H1 (cell line): ENCODE results near the gene ZC3H11A. TPM values are rescaled to one million over a fixed set of nuclear protein-coding genes. Genes with fewer than 3 reads are reported as not detected.
"Not testable (repeated sequence)": the region's sequence is repeated elsewhere in the genome, so short reads cannot be mapped to it uniquely, and the experiment has no call there.

ENCODE experiments used
- CTCF ChIA-PET: fragments of 300-600 bp; sonication (Branson Sonifier 250); formaldehyde crosslinking; loops from one replicate; lab custom pipeline; 2021; ENCODE audit not compliant: partially characterized antibody; lab: Charles Lee
- POLR2A ChIA-PET: fragments of 300-600 bp; sonication (Branson Sonifier 250); formaldehyde crosslinking; loops from one replicate; lab custom pipeline; 2021; ENCODE audit warnings: inconsistent platforms; ENCODE audit not compliant: partially characterized antibody; lab: Charles Lee
- DNase-seq, 2 experiments: peaks; one replicate each; pipeline versions ENCODE4 v3.0.0 to v3.0.0-alpha.2; 2010 to 2022; ENCODE audit warnings: low spot score in 2 of 2, low read depth in 1 of 2, mixed read lengths in 1 of 2
- FAIRE-seq: peaks from 2 replicates; lab custom pipeline; 2011; peaks lifted over from hg19 to GRCh38; lab: Jason Lieb, UNC
- H2AFZ ChIP-seq: 2 replicates; pipeline ENCODE4 v1.8.1; 2012; ENCODE audit warnings: low read length, inconsistent platforms
- H2AK5ac ChIP-seq: 2 replicates; pipeline ENCODE4 v1.6.1; 2013; ENCODE audit warnings: low read depth, low read length
- H2BK120ac ChIP-seq: replicated peaks from 2 replicates; pipeline ENCODE3; 2013; ENCODE audit warnings: low read depth, low read length, inconsistent platforms
- H2BK12ac ChIP-seq: 2 replicates; pipeline ENCODE4 v1.6.1; 2013; ENCODE audit warnings: low read depth, low read length
- H2BK15ac ChIP-seq: 2 replicates; pipeline ENCODE4 v1.6.1; 2013; ENCODE audit warnings: low read length
- H2BK20ac ChIP-seq: 2 replicates; pipeline ENCODE4 v1.6.1; 2013; ENCODE audit warnings: low read length
- H2BK5ac ChIP-seq: 2 replicates; pipeline ENCODE4 v1.6.1; 2013; ENCODE audit warnings: low read depth, low read length
- H3K14ac ChIP-seq: 2 replicates; pipeline ENCODE4 v1.6.1; 2013; ENCODE audit warnings: inconsistent platforms; ENCODE audit not compliant: insufficient read length
- H3K18ac ChIP-seq: 2 replicates; pipeline ENCODE4 v1.6.1; 2013; ENCODE audit warnings: low read length; ENCODE audit errors: extremely low read depth
- H3K23ac ChIP-seq: 2 replicates; pipeline ENCODE4 v1.6.1; 2013; ENCODE audit warnings: inconsistent platforms; ENCODE audit not compliant: insufficient read length
- H3K23me2 ChIP-seq: 2 replicates; pipeline ENCODE4 v1.6.1; 2013; ENCODE audit warnings: low read depth, low read length
- H3K27ac ChIP-seq: 2 replicates; pipeline ENCODE4 v1.6.1; 2011; ENCODE audit warnings: low read depth, low read length, inconsistent platforms
- H3K27me3 ChIP-seq, 4 experiments: replicated peaks in 1 of 4; 1 replicate in 1 of 4; 2 replicates in 3 of 4; pipeline versions ENCODE4 v1.6.1 to v1.8.1; 2011 to 2013; ENCODE audit warnings: low read length in 3 of 4, mild to moderate bottlenecking in 3 of 4, inconsistent platforms in 2 of 4, mixed read lengths in 2 of 4, moderate library complexity in 1 of 4; ENCODE audit not compliant: control insufficient read depth in 3 of 4, insufficient read depth in 3 of 4; ENCODE audit errors: extremely low read depth in 1 of 4
- H3K36me3 ChIP-seq, 4 experiments: 2 replicates each; pipeline versions ENCODE4 v1.6.1 to v1.8.1; 2011 to 2013; ENCODE audit warnings: mild to moderate bottlenecking in 4 of 4, low read length in 3 of 4, moderate library complexity in 2 of 4, control low read depth in 1 of 4, inconsistent platforms in 1 of 4; ENCODE audit not compliant: insufficient read depth in 4 of 4, control insufficient read depth in 2 of 4
- H3K4ac ChIP-seq: replicated peaks from 2 replicates; pipeline ENCODE3; 2013; ENCODE audit warnings: low read length, low read depth, mixed read lengths, inconsistent platforms; ENCODE audit not compliant: insufficient read length
- H3K4me1 ChIP-seq, 4 experiments: replicated peaks in 1 of 4; 1 replicate in 1 of 4; 2 replicates in 3 of 4; pipeline versions ENCODE4 v1.6.1 to v1.8.1; 2011 to 2013; ENCODE audit warnings: low read length in 3 of 4, inconsistent platforms in 2 of 4, mixed read lengths in 1 of 4; ENCODE audit not compliant: insufficient read depth in 4 of 4, control insufficient read depth in 3 of 4
- H3K4me2 ChIP-seq, 2 experiments: 2 replicates each; pipeline versions ENCODE4 v1.6.1 to v1.8.1; 2011 to 2013; ENCODE audit warnings: low read depth in 2 of 2, low read length in 2 of 2, control low read depth in 1 of 2, inconsistent platforms in 1 of 2, mild to moderate bottlenecking in 1 of 2; ENCODE audit not compliant: insufficient read depth in 1 of 2
- H3K4me3 ChIP-seq, 4 experiments: fragments of 200-600, 300-600 bp in 1 of 4; sonication (generic), shearing (Covaris generic), sonication (Bioruptor Twin) in 1 of 4; 2 replicates each; pipeline versions ENCODE4 v1.5.1 to v1.8.1; 2011 to 2016; ENCODE audit warnings: low read length in 4 of 4, low read depth in 3 of 4, control low read depth in 2 of 4, inconsistent platforms in 2 of 4, mild to moderate bottlenecking in 2 of 4, mixed read lengths in 1 of 4, moderate library complexity in 1 of 4; ENCODE audit not compliant: insufficient read depth in 2 of 4; ENCODE audit errors: extremely low read depth in 1 of 4
- H3K56ac ChIP-seq: replicated peaks from 2 replicates; pipeline ENCODE3; 2013; ENCODE audit warnings: low read depth, mild to moderate bottlenecking, mixed read lengths, low read length, inconsistent platforms; ENCODE audit not compliant: insufficient read length
- H3K79me1 ChIP-seq: 2 replicates; pipeline ENCODE4 v1.6.1; 2013; ENCODE audit warnings: low read depth, low read length, control low read depth
- H3K79me2 ChIP-seq, 2 experiments: 2 replicates each; pipeline versions ENCODE4 v1.6.1 to v1.8.1; 2012 to 2013; ENCODE audit warnings: low read length in 2 of 2, mild to moderate bottlenecking in 2 of 2, inconsistent platforms in 1 of 2; ENCODE audit not compliant: insufficient read depth in 2 of 2, control insufficient read depth in 1 of 2
- H3K9ac ChIP-seq, 4 experiments: replicated peaks in 1 of 4; 1 replicate in 1 of 4; 2 replicates in 3 of 4; pipeline versions ENCODE4 v1.6.1 to v1.8.1; 2011 to 2013; ENCODE audit warnings: low read depth in 3 of 4, low read length in 3 of 4, control low read depth in 2 of 4, mild to moderate bottlenecking in 2 of 4, moderate library complexity in 2 of 4, inconsistent platforms in 1 of 4; ENCODE audit errors: extremely low read depth in 1 of 4
- H3K9me3 ChIP-seq, 2 experiments: 2 replicates each; pipeline versions ENCODE4 v1.6.1 to v1.8.1; 2012 to 2013; ENCODE audit warnings: mild to moderate bottlenecking in 2 of 2, moderate library complexity in 2 of 2, control low read depth in 1 of 2, inconsistent platforms in 1 of 2, low read depth in 1 of 2, low read length in 1 of 2, mixed read lengths in 1 of 2; ENCODE audit not compliant: insufficient read depth in 2 of 2
- H4K20me1 ChIP-seq, 2 experiments: replicated peaks in 1 of 2; 2 replicates each; pipeline versions ENCODE3 to v1.8.1; 2011 to 2013; ENCODE audit warnings: inconsistent platforms in 2 of 2, low read length in 2 of 2, mild to moderate bottlenecking in 1 of 2; ENCODE audit not compliant: insufficient read depth in 2 of 2, control insufficient read depth in 1 of 2
- H4K5ac ChIP-seq: 2 replicates; pipeline ENCODE4 v1.6.1; 2013; ENCODE audit warnings: low read length, low read depth, mixed read lengths, inconsistent platforms; ENCODE audit not compliant: insufficient read length
- H4K8ac ChIP-seq: 2 replicates; pipeline ENCODE4 v1.8.0; 2013; ENCODE audit warnings: mild to moderate bottlenecking, moderate library complexity, low read length, inconsistent platforms; ENCODE audit not compliant: insufficient read depth; ENCODE audit errors: extremely low read depth
- H4K91ac ChIP-seq: replicated peaks from 2 replicates; pipeline ENCODE3; 2013; ENCODE audit warnings: low read length, mixed read lengths, inconsistent platforms; ENCODE audit not compliant: insufficient read length
- WGBS, 2 experiments: shearing (Covaris generic) in 1 of 2; methylation state at CpG; one replicate each; pipeline versions ENCODE4 v1.1.6 to v1.1.7; 2013 to 2015; ENCODE audit warnings: low lambda C conversion rate in 2 of 2, mixed read lengths in 2 of 2, inconsistent platforms in 1 of 2, low coverage in 1 of 2, missing lambda C conversion rate in 1 of 2; ENCODE audit not compliant: insufficient replicate concordance in 2 of 2, insufficient coverage in 1 of 2, insufficient read length in 1 of 2; ENCODE audit errors: extremely low coverage in 1 of 2, missing lambda C conversion rate in 1 of 2; 5-methylcytosine and 5-hydroxymethylcytosine counted together
- polyA plus RNA-seq, 7 experiments: library from polyadenylated mRNA; depleted of rRNA in 3 of 7; stranded (reverse) in 5 of 7; unstranded in 2 of 7; fragments of >200 nt in 5 of 7; fragments of 200-250 nt in 2 of 7; gene quantifications; 1 replicate in 5 of 7; 2 replicates in 1 of 7; 4 replicates in 1 of 7; pipeline versions ENCODE4 v1.2.1 to v1.2.3, GENCODE V29; 2011 to 2013; ENCODE audit warnings: missing spikeins in 2 of 7, mixed read lengths in 2 of 7
- total RNA-seq: library from RNA; stranded (reverse); fragmentation: NEBNext Ultra II Directional; extraction: Animal tissue kit (Norgen Biotek cat#: 25700); gene quantifications from 2 replicates; pipeline ENCODE4 v1.2.1, GENCODE V29; 2021

ZC3H11A gene
- total and polyA plus RNA-seq, 2 of the 8 experiments (the other 6 are each of a cell fraction or from before 2014, with no cell fraction given) = 37.2 to 105 TPM

DNA sequence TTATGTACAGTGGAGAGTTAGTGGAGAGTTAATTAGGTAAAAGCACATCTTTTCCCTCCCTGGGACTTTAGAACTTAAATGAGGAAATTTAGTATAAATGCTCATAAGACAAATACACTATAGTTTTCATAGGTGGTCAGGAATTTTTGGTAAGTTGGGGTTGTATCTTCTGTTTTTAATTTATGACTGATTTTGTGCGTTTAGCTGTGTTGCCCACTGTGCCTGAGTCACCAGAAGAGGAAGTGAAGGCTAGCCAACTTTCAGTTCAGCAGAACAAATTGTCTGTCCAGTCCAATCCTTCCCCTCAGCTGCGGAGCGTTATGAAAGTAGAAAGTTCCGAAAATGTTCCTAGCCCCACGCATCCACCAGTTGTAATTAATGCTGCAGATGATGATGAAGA is 33.8 kb downstream of the ZC3H11A start:
- DNase-seq, H2BK120ac ChIP-seq, H4K8ac ChIP-seq, H3K23me2 ChIP-seq, H3K14ac ChIP-seq, H2AFZ ChIP-seq, FAIRE-seq, H3K4ac ChIP-seq, H3K23ac ChIP-seq, H2BK15ac ChIP-seq, H3K79me2 ChIP-seq, H4K91ac ChIP-seq, H2BK12ac ChIP-seq, H4K5ac ChIP-seq, H3K18ac ChIP-seq, H3K9ac ChIP-seq, H3K27me3 ChIP-seq, H3K9me3 ChIP-seq, H3K4me2 ChIP-seq, H3K79me1 ChIP-seq, H2BK20ac ChIP-seq, POLR2A ChIA-PET, H2BK5ac ChIP-seq, H3K27ac ChIP-seq, H4K20me1 ChIP-seq, H3K4me1 ChIP-seq, H3K4me3 ChIP-seq, H3K56ac ChIP-seq, CTCF ChIA-PET, H2AK5ac ChIP-seq: not testable (repeated sequence)
- WGBS, 2 experiments = 95% methylated on average over 5 of the region's 5 CpGs; no CpG with 5 or more reads in 1 of the 2 experiments
- H3K36me3 ChIP-seq = peaks cover 8 to 62% (median 46%) of the 10 kb centered on the region in 4 experiments
